ENCODE measurements around the gene VRK3. TPM values are rescaled to one million over a fixed set of nuclear protein-coding genes. Genes with fewer than 3 reads are reported as not detected.

VRK3 gene
- total RNA-seq, 1 donor from 2014 or later = 60.8 TPM

GRCh38 chr19:49929611-49930482, 95.3 kb downstream of the VRK3 start:
- Mint-ChIP-seq H3K27me3 (ENCODE audit: low read depth) (no peaks in the 10 kb centered on the region), H3K36me3 (ENCODE audit: low read depth) (peaks cover 72% of the 10 kb centered on the region), H3K9me3 (no peaks in the 10 kb centered on the region), H3K27ac (peak overlapping the region; percentile 98), H3K4me3 (ENCODE audit: low read depth) (peak overlapping the region; percentile 98), H3K4me1 (ENCODE audit: low read depth) (peaks cover 36% of the 10 kb centered on the region)
- intact Hi-C loops (cut with micrococcal nuclease) = loop anchor here (2.0 kb wide), 4 partner anchors 33 to 399 kb away; partner anchors contain the start of genes AKT1S1, IL4I1, KCNC3 and RRAS
- peak; percentile 92 for DNase-seq (ENCODE audit: low spot score)

- peak; percentile 90 for DNase-seq (ENCODE audit: low spot score)
- intact Hi-C loops (cut with micrococcal nuclease) = loop anchor here (2.0 kb wide), 4 partner anchors 32 to 400 kb away; partner anchors contain the start of genes AKT1S1, IL4I1, KCNC3 and RRAS
- H3K27me3 Mint-ChIP-seq (ENCODE audit: low read depth) = no peaks in the 10 kb centered on the region
- no peaks in the 10 kb centered on the region for H3K9me3 Mint-ChIP-seq
- H3K4me1 Mint-ChIP-seq (ENCODE audit: low read depth) = peaks cover 36% of the 10 kb centered on the region
- H3K36me3 Mint-ChIP-seq (ENCODE audit: low read depth) = peaks cover 79% of the 10 kb centered on the region
- H3K27ac Mint-ChIP-seq = peak within 1 kb of the TSS; percentile 98
- peak within 1 kb of the TSS; percentile 98 for H3K4me3 Mint-ChIP-seq (ENCODE audit: low read depth)
Observed at GRCh38 chr19:49929121-49929610, 96.0 kb downstream of the VRK3 start, which contains the start of the genes ATF5 and NUP62. Gene ATF5, plus strand, starts transcription at chr19:49929205. Its CDS starts 1,646 bp downstream, at chr19:49930851. Gene NUP62, minus strand, starts transcription at chr19:49929504. Its CDS starts 19,697 bp downstream, at chr19:49909807.

GRCh38 chr19:49927526-49928264, 97.5 kb downstream of the VRK3 start:
- peak overlapping the region; percentile 98 for H3K4me3 Mint-ChIP-seq (ENCODE audit: low read depth)
- intact Hi-C loops (cut with micrococcal nuclease) = loop anchor here (2.0 kb wide), 4 partner anchors 31 to 401 kb away; partner anchors contain the start of genes AKT1S1, IL4I1, KCNC3 and RRAS
- H3K9me3 Mint-ChIP-seq = no peaks in the 10 kb centered on the region
- peak overlapping the region; percentile 80 for H3K27ac Mint-ChIP-seq
- H3K4me1 Mint-ChIP-seq (ENCODE audit: low read depth) = peaks cover 34% of the 10 kb centered on the region
- no peak for DNase-seq (ENCODE audit: low spot score)
- no peaks in the 10 kb centered on the region for H3K27me3 Mint-ChIP-seq (ENCODE audit: low read depth)
- H3K36me3 Mint-ChIP-seq (ENCODE audit: low read depth) = peaks cover 82% of the 10 kb centered on the region

GRCh38 chr19:49926515-49926914, 98.7 kb downstream of the VRK3 start:
- Mint-ChIP-seq H3K9me3 (no peaks in the 10 kb centered on the region), H3K4me3 (ENCODE audit: low read depth) (no peak overlapping the region), H3K27me3 (ENCODE audit: low read depth) (no peaks in the 10 kb centered on the region), H3K27ac (no peak overlapping the region), H3K4me1 (ENCODE audit: low read depth) (peaks cover 37% of the 10 kb centered on the region), H3K36me3 (ENCODE audit: low read depth) (peaks cover 83% of the 10 kb centered on the region)
- no peak for DNase-seq (ENCODE audit: low spot score)
- intact Hi-C loops (cut with micrococcal nuclease) = no loop called here

Other genes with a start within 250 kb of the VRK3 start
- 13.0 and 13.6 TPM in 2 replicates for gene FUZ, start 212.1 kb downstream of the VRK3 start, total RNA-seq
- 44.0 and 49.6 TPM in 2 replicates for gene MED25, start 207.1 kb downstream of the VRK3 start, total RNA-seq
- 127 and 134 TPM in 2 replicates for gene PTOV1, start 174.2 kb downstream of the VRK3 start, total RNA-seq
- gene PNKP, start 157.8 kb downstream of the VRK3 start, total RNA-seq = 111 and 117 TPM in 2 replicates
- gene AKT1S1, start 148.0 kb downstream of the VRK3 start, total RNA-seq = 26.6 and 29.7 TPM in 2 replicates
- 40.0 and 42.3 TPM in 2 replicates for gene TBC1D17, start 147.7 kb downstream of the VRK3 start, total RNA-seq
- 42.3 and 42.4 TPM in 2 replicates for gene IL4I1, start 128.5 kb downstream of the VRK3 start, total RNA-seq
- gene ATF5, start 96.2 kb downstream of the VRK3 start, total RNA-seq = 26.0 and 28.3 TPM in 2 replicates
- 170 and 178 TPM in 2 replicates for gene NUP62, start 95.9 kb downstream of the VRK3 start, total RNA-seq
- gene SIGLEC11, start 64.2 kb downstream of the VRK3 start, total RNA-seq = not detected in 2 replicates
- gene ZNF473, start 633 bp upstream of the VRK3 start, total RNA-seq = 11.2 TPM in 2 replicates
- not detected in 2 replicates for gene IZUMO2, start 137.9 kb upstream of the VRK3 start, total RNA-seq
- not detected in 2 replicates for gene MYH14, start 178.2 kb upstream of the VRK3 start, total RNA-seq

Data from activated T-helper 2 cell treated with anti-CD3 and anti-CD28 coated beads, Interferon-gamma antibody, Interleukin-2, Interleukin-4, amounts not matched to agents 10 μg/mL and 5 μg/mL and 100 μg/mL, durations not matched to agents 14 hours and 24 hours and 36 hours (primary cell).